H9 (cell line): ENCODE measurements around the gene IFNA13. TPM values are rescaled to one million over a fixed set of nuclear protein-coding genes. Genes with fewer than 3 reads are reported as not detected.

Experiments
- DNase-seq: peaks from one replicate; pipeline ENCODE4 v3.0.0-alpha.2; 2017
- H2AFZ ChIP-seq: one replicate; pipeline ENCODE4 v1.6.1; 2013; ENCODE audit warnings: mild to moderate bottlenecking, low read length, control low read depth, moderate library complexity
- H2AK5ac ChIP-seq: 2 replicates; pipeline ENCODE4 v1.6.1; 2013; ENCODE audit warnings: low read length, control low read depth, mixed read lengths; ENCODE audit not compliant: insufficient read length
- H2BK120ac ChIP-seq: one replicate; pipeline ENCODE4 v1.6.1; 2013; ENCODE audit warnings: low read depth, mild to moderate bottlenecking, low read length, control low read depth, inconsistent platforms; ENCODE audit not compliant: poor library complexity, severe bottlenecking
- H2BK12ac ChIP-seq: 2 replicates; pipeline ENCODE4 v1.6.1; 2013; ENCODE audit warnings: low read length, control low read depth, mixed read lengths, low read depth; ENCODE audit not compliant: insufficient read length
- H2BK15ac ChIP-seq: 2 replicates; pipeline ENCODE4 v1.6.1; 2013; ENCODE audit warnings: low read depth, low read length, control low read depth
- H2BK20ac ChIP-seq: one replicate; pipeline ENCODE4 v1.6.1; 2013; ENCODE audit warnings: low read depth, mild to moderate bottlenecking, low read length, control low read depth, inconsistent platforms; ENCODE audit not compliant: poor library complexity, severe bottlenecking
- H2BK5ac ChIP-seq: 2 replicates; pipeline ENCODE4 v1.6.1; 2013; ENCODE audit warnings: low read length, control low read depth, mixed read lengths; ENCODE audit not compliant: insufficient read length
- H3K14ac ChIP-seq: 2 replicates; pipeline ENCODE4 v1.6.1; 2013; ENCODE audit warnings: low read length, control low read depth; ENCODE audit not compliant: insufficient read depth
- H3K18ac ChIP-seq: 2 replicates; pipeline ENCODE4 v1.6.1; 2013; ENCODE audit warnings: low read depth, mild to moderate bottlenecking, mixed read lengths, low read length, control low read depth; ENCODE audit not compliant: insufficient read length
- H3K23ac ChIP-seq: 2 replicates; pipeline ENCODE4 v1.6.1; 2013; ENCODE audit warnings: low read length, control low read depth, mixed read lengths, low read depth; ENCODE audit not compliant: insufficient read length
- H3K23me2 ChIP-seq: 2 replicates; pipeline ENCODE4 v1.6.1; 2013; ENCODE audit warnings: low read depth, mild to moderate bottlenecking, mixed read lengths, low read length, control low read depth; ENCODE audit not compliant: insufficient read length, poor library complexity, severe bottlenecking
- H3K27ac ChIP-seq: 2 replicates; pipeline ENCODE4 v1.5.1; 2013; ENCODE audit warnings: low read length, control low read depth, mixed read lengths, low read depth; ENCODE audit not compliant: insufficient read length
- H3K27me3 ChIP-seq: 2 replicates; pipeline ENCODE4 v1.6.1; 2013; ENCODE audit warnings: low read length, control low read depth, inconsistent platforms; ENCODE audit not compliant: insufficient read depth
- H3K4ac ChIP-seq: 2 replicates; pipeline ENCODE4 v1.6.1; 2013; ENCODE audit warnings: low read depth, mild to moderate bottlenecking, control low read depth, inconsistent platforms, low read length, moderate library complexity
- H3K4me1 ChIP-seq: 2 replicates; pipeline ENCODE4 v1.6.1; 2013; ENCODE audit warnings: low read length, control low read depth, inconsistent platforms; ENCODE audit not compliant: insufficient read depth
- H3K4me2 ChIP-seq: 2 replicates; pipeline ENCODE4 v1.6.1; 2013; ENCODE audit warnings: low read length, control low read depth, mixed read lengths; ENCODE audit not compliant: insufficient read length, insufficient read depth
- H3K56ac ChIP-seq: 2 replicates; pipeline ENCODE4 v1.6.1; 2013; ENCODE audit warnings: low read depth, mild to moderate bottlenecking, mixed read lengths, low read length, control low read depth; ENCODE audit not compliant: insufficient read length
- H3K79me1 ChIP-seq: 2 replicates; pipeline ENCODE4 v1.6.1; 2013; ENCODE audit warnings: low read depth, mild to moderate bottlenecking, moderate library complexity, low read length, control low read depth, inconsistent platforms; ENCODE audit not compliant: insufficient read depth, poor library complexity, severe bottlenecking
- H3K79me2 ChIP-seq: 2 replicates; pipeline ENCODE4 v1.6.1; 2013; ENCODE audit warnings: low read length, control low read depth, inconsistent platforms; ENCODE audit not compliant: insufficient read depth
- H3K9ac ChIP-seq: 2 replicates; pipeline ENCODE4 v1.6.1; 2013; ENCODE audit warnings: low read length, control low read depth, mixed read lengths; ENCODE audit not compliant: insufficient read length; ENCODE audit errors: extremely low read depth
- H3K9me3 ChIP-seq: one replicate; pipeline ENCODE4 v1.6.1; 2013; ENCODE audit warnings: low read depth, low read length, inconsistent platforms; ENCODE audit not compliant: control insufficient read depth
- H3T11ph ChIP-seq: one replicate; pipeline ENCODE4 v1.6.1; 2013; ENCODE audit warnings: mild to moderate bottlenecking, low read length, control low read depth, inconsistent platforms
- H4K20me1 ChIP-seq: one replicate; pipeline ENCODE4 v1.6.1; 2013; ENCODE audit not compliant: control insufficient read depth, insufficient read length, insufficient read depth
- H4K5ac ChIP-seq: 2 replicates; pipeline ENCODE4 v1.6.1; 2013; ENCODE audit warnings: low read depth, mild to moderate bottlenecking, mixed read lengths, low read length, control low read depth; ENCODE audit not compliant: insufficient read length
- H4K8ac ChIP-seq: replicated peaks from 2 replicates; pipeline ENCODE4 v1.6.1; 2013; ENCODE audit warnings: low read length, control low read depth, mixed read lengths, low read depth; ENCODE audit not compliant: insufficient read length
- H4K91ac ChIP-seq: 2 replicates; pipeline ENCODE4 v1.6.1; 2013; ENCODE audit warnings: low read depth, mild to moderate bottlenecking, moderate library complexity, mixed read lengths, low read length, control low read depth; ENCODE audit not compliant: insufficient read length
- H3K27ac Mint-ChIP-seq, 3 experiments: 2 replicates in 2 of 3; 3 replicates in 1 of 3; pipeline ENCODE4 v1.8.0; 2020 to 2021; ENCODE audit warnings: mixed read lengths in 3 of 3, mild to moderate bottlenecking in 1 of 3, moderate library complexity in 1 of 3
- H3K27me3 Mint-ChIP-seq: 2 replicates; pipeline ENCODE4 v1.8.0; 2021; ENCODE audit warnings: low read depth, mild to moderate bottlenecking, moderate library complexity, mixed read lengths
- H3K36me3 Mint-ChIP-seq, 3 experiments: 2 replicates in 2 of 3; 3 replicates in 1 of 3; pipeline ENCODE4 v1.8.0; 2020 to 2021; ENCODE audit warnings: low read depth in 3 of 3, mixed read lengths in 3 of 3; ENCODE audit not compliant: insufficient read depth in 1 of 3
- H3K4me1 Mint-ChIP-seq, 2 experiments: 2 replicates each; pipeline ENCODE4 v1.8.0; 2020; ENCODE audit warnings: mixed read lengths in 2 of 2
- H3K4me3 Mint-ChIP-seq, 2 experiments: 2 replicates in 1 of 2; 3 replicates in 1 of 2; pipeline ENCODE4 v1.8.0; 2020 to 2021; ENCODE audit warnings: mild to moderate bottlenecking in 2 of 2, mixed read lengths in 2 of 2, moderate library complexity in 1 of 2
- H3K9me3 Mint-ChIP-seq, 2 experiments: 2 replicates in 1 of 2; 3 replicates in 1 of 2; pipeline ENCODE4 v1.8.0; 2020; ENCODE audit warnings: mild to moderate bottlenecking in 2 of 2, mixed read lengths in 2 of 2, moderate library complexity in 1 of 2
- CTCF ChIP-seq: fragments of 200-600 bp; sonication (generic); conservative IDR thresholded peaks from 3 replicates; pipeline ENCODE4 v1.8.0; 2021; ENCODE audit warnings: antibody characterized with exemption, mild to moderate bottlenecking
- WGBS: extraction: QIAGEN DNeasy Blood & Tissue Kit; methylation state at CpG from one replicate; pipeline ENCODE4 v1.1.7; 2013; ENCODE audit warnings: missing lambda C conversion rate, low lambda C conversion rate, mixed read lengths; ENCODE audit not compliant: insufficient read length; ENCODE audit errors: extremely low coverage; 5-methylcytosine and 5-hydroxymethylcytosine counted together
- total RNA-seq: library from RNA; stranded (reverse); gene quantifications from 2 replicates; pipeline ENCODE4 v1.2.1, GENCODE V29; 2021

The IFNA13 gene
- total RNA-seq, 1 experiment from 2014 or later: not detected

- Histone ChIP-seq H3K18ac (no peak overlapping the region), H3K79me1 (no peaks in the 10 kb centered on the region), H4K20me1 (no peaks in the 10 kb centered on the region), H2AFZ (no peak overlapping the region), H3T11ph (no peak overlapping the region), H3K27me3 (no peaks in the 10 kb centered on the region), H2BK120ac (no peak overlapping the region), H3K9me3 (no peaks in the 10 kb centered on the region), H4K91ac (no peak overlapping the region), H3K79me2 (no peaks in the 10 kb centered on the region), H2BK20ac (no peak overlapping the region), H2BK12ac (no peak overlapping the region), H2BK15ac (no peak overlapping the region), H3K14ac (no peak overlapping the region), H3K4me2 (no peak overlapping the region), H4K8ac (no peak overlapping the region), H2AK5ac (no peak overlapping the region), H4K5ac (no peak overlapping the region), H3K9ac (no peak overlapping the region), H3K4me1 (no peaks in the 10 kb centered on the region), H3K56ac (no peak overlapping the region), H3K23ac (no peak overlapping the region), H3K27ac (no peak overlapping the region), H2BK5ac (no peak overlapping the region), H3K4ac (no peak overlapping the region), H3K23me2 (no peaks in the 10 kb centered on the region)
- no peak for DNase-seq
- no peaks in the 10 kb centered on the region for H3K36me3 Mint-ChIP-seq
- H3K27me3 Mint-ChIP-seq: peaks cover 2% of the 10 kb centered on the region; the same call in 1 of the 2 replicates
- no peak overlapping the region for H3K4me3 Mint-ChIP-seq
- H3K4me1 Mint-ChIP-seq: no peaks in the 10 kb centered on the region
- TF ChIP-seq CTCF: no peak
- no peaks in the 10 kb centered on the region for H3K9me3 Mint-ChIP-seq
- no CpG with 5 or more reads among the region's 2 CpGs for WGBS
- no peak overlapping the region for H3K27ac Mint-ChIP-seq
Measured at GRCh38 chr9:21414220-21414940, 46.5 kb upstream of the IFNA13 start.
